ENCODE measurements around the gene LOXL1.

The LOXL1 gene

DNA sequence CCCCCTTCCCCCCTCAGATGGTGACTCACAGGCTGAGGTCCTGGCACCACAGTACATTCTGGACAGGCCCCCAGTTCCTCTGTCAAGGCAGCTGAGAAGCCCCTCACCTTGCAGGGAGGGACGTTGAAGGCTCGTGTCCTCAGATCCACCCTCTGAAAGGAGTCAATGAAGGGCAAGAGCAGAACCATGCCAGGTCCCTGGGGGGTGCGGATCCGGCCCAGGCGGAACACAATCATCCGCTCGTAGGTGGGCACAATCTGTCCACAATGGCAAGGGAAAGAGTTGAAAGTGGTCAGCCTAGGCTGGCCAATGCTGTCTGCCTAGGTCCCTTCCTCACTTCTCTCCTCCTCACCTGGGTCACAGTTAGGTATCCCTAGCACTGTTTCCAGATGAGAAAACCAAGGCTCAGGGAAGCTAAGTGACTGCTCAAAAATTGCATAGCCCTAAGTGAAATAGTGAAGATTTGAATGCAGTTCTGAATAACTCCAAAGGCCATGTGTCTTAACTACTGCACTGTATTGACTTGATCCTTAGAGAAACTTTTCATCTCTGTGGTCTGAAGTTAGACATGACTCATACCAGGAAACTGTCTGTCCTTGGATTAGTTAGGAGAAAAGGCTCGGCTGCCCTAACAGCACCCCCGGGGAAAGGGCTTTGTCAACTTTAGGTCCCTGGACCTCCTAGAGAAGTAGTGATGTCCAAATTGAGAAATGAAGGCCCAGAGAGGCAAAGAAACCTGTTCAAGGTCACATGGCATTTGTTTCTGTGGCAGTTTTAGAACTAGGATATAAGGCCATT lies 62.9 kb downstream of the LOXL1 start:
- H3K27ac ChIP-seq: no peak overlapping the region
- H3K9ac ChIP-seq: no peak overlapping the region
- H3K4me2 ChIP-seq: no peak overlapping the region

DNA sequence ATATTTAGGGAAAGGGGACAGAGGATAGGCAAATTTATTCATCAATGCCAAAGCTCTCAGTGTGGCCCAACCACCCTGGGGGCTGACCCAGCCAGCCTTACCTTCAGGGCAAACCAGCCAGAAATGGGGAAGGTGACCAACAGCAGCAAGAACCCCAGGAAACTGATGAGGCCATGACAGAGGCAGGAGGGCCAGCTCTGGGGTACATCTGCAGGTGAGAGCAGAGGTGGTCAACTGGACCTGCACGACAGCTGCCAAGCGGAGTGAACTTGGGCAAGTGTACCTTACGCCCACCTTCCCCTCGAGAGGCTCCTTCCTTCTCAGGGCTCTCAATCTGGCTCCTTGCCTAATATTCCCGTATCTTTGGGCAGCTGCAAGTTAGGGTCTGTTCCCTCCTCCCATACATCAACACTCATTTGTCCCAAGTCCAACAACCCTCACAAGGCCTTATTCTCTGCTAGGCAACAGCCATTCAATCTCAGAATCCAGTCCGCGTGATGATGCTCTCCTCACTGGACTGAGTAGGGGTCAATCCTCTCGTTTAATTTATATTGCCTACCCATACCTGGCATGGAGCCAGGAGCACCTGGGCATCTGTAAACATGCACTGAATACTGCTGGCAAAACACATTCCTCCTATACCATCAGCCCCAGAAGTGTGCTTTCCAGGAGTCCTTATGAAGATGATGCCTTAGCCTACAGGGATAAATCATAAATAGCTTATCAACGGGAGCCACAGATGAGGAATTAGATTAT lies 64.2 kb downstream of the LOXL1 start:
- Histone ChIP-seq H3K27me3 (no peaks in the 10 kb centered on the region), H3K4me2 (0 out of 2 replicates have a peak overlapping the region, but pooled peaks have one; percentile 96), H3K36me3 (no peaks in the 10 kb centered on the region), H3K9me3 (no peaks in the 10 kb centered on the region), H3K4me3 (no peak overlapping the region), H3K27ac (no peak overlapping the region), H3K9ac (no peak overlapping the region), H4K20me1 (peaks cover 5% of the 10 kb centered on the region), H3K4me1 (peaks cover 51% of the 10 kb centered on the region)
- TF ChIP-seq Cebpa-rat (IDR thresholded peaks at IDR 0.05): no peak

More for the DNA sequence above, 62.9 kb downstream of the LOXL1 start:
- no peak for TF ChIP-seq Cebpa-rat (IDR thresholded peaks at IDR 0.05)
- no peak overlapping the region for H3K4me3 ChIP-seq
- peaks cover 60% of the 10 kb centered on the region for H3K4me1 ChIP-seq
- no peaks in the 10 kb centered on the region for H3K27me3 ChIP-seq
- no peaks in the 10 kb centered on the region for H3K9me3 ChIP-seq
- no peaks in the 10 kb centered on the region for H3K36me3 ChIP-seq
- peaks cover 17% of the 10 kb centered on the region for H4K20me1 ChIP-seq

DNA sequence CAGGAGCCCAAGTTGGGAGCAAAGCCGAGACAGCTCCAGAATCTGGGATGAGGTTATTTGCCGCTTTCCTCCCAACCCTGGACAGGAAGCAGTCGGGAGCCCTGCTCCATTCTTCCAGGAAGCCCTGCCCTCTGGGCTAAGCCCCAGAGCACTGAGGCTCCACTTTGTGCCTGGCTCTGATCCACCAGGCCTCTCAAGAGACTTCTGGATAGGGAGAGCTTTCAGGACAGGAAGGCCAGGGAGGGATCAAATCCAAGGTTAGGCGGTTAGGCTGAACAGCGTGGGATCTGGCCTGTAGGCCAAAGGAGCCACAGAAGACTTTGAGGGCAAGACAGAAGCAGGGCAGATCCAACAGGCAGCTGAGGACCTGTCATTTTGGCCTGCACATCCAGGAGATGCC lies 65.0 kb downstream of the LOXL1 start:
- Histone ChIP-seq H3K27me3 (no peaks in the 10 kb centered on the region), H3K27ac (no peak overlapping the region), H3K4me1 (peaks cover 54% of the 10 kb centered on the region), H3K4me3 (peak overlapping the region; percentile 87), H3K9me3 (no peaks in the 10 kb centered on the region), H3K9ac (peak overlapping the region; percentile 83), H3K36me3 (no peaks in the 10 kb centered on the region), H3K4me2 (peak overlapping the region; percentile 96), H4K20me1 (peaks cover 1% of the 10 kb centered on the region; the same call in 1 of the 2 replicates)
- no peak for TF ChIP-seq Cebpa-rat (IDR thresholded peaks at IDR 0.05)

DNA sequence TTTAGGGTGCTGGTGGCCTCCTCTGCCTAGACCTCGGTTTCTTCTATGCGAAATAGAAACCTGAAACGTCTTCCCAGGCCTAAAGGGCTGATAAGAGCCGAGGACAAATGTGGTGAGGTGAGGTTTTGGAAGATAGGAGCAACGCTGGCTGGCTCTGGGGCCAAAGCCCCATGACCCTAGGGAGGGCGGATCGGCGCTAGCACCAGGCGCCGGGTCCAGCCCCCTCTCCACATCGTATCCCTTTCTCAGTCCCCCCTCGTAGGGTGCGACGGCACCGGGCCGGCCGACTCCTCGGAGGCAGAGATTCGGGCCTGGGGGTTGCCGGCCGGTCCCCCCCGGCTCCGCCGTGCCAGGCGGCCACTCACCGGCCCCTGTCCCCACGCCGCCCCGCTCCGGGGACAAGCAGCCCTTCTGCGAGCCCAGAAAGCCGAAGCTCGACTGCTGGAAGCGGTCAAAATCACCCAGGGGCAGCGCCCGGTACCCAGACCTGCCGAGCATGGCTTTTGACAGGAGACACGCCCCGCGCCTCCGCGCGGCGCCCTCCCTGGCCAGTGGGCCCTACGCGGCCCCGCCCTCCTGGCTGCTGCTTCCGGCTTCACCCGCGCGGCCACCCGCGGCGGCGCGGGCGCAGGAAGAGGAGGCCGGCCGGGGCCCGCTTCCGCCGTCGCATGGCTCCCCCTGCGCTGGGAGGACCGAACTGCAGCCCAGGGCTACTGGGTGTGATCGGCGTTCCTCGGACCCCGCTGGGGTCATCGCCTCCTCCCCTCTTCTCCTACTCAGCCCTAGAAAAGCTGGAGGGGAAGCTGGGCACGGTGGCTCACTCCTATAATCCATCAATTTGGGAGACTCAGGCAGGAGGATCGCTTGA lies 65.7 kb downstream of the LOXL1 start, which contains the start of gene STOML1:
Gene STOML1, minus strand, starts transcription at position 570 of the 868 bp plus-strand sequence. Its CDS starts 72 bp downstream, at position 498.
- Histone ChIP-seq H3K27me3 (no peaks in the 10 kb centered on the region), H4K20me1 (peaks cover 8% of the 10 kb centered on the region; the same call in 1 of the 2 replicates), H3K9ac (peak within 1 kb of the TSS; percentile 83), H3K4me2 (peak within 1 kb of the TSS; percentile 96), H3K36me3 (no peaks in the 10 kb centered on the region), H3K27ac (peak within 1 kb of the TSS; percentile 67), H3K9me3 (no peaks in the 10 kb centered on the region), H3K4me1 (peaks cover 61% of the 10 kb centered on the region), H3K4me3 (peak within 1 kb of the TSS; percentile 87)
- no peak for TF ChIP-seq Cebpa-rat (IDR thresholded peaks at IDR 0.05)

DNA sequence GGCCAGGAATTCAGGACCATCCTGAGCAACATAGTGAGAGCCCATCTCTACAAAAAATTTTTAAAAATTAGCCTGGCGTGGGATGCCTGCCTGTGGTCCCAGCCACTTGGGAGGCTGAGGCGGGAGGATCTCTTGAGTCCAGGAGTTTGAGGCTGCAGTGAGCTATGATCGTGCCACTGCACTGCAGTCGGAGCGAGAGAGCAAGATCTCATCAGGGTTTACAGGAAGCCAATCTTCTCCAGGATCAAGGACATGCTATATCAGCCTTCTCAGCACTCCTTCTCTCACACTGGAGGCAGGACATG lies 66.3 kb downstream of the LOXL1 start:
- Histone ChIP-seq H3K4me3 (peak overlapping the region; percentile 87), H3K27ac (peak overlapping the region; percentile 67; the same call in 1 of the 2 replicates), H3K9me3 (no peaks in the 10 kb centered on the region), H3K4me2 (peak overlapping the region; percentile 96), H3K9ac (peak overlapping the region; percentile 83; the same call in 1 of the 2 replicates), H3K27me3 (no peaks in the 10 kb centered on the region), H3K4me1 (peaks cover 65% of the 10 kb centered on the region), H4K20me1 (peaks cover 14% of the 10 kb centered on the region), H3K36me3 (no peaks in the 10 kb centered on the region; the same call in 1 of the 2 replicates)
- TF ChIP-seq Cebpa-rat (IDR thresholded peaks at IDR 0.05): no peak

DNA sequence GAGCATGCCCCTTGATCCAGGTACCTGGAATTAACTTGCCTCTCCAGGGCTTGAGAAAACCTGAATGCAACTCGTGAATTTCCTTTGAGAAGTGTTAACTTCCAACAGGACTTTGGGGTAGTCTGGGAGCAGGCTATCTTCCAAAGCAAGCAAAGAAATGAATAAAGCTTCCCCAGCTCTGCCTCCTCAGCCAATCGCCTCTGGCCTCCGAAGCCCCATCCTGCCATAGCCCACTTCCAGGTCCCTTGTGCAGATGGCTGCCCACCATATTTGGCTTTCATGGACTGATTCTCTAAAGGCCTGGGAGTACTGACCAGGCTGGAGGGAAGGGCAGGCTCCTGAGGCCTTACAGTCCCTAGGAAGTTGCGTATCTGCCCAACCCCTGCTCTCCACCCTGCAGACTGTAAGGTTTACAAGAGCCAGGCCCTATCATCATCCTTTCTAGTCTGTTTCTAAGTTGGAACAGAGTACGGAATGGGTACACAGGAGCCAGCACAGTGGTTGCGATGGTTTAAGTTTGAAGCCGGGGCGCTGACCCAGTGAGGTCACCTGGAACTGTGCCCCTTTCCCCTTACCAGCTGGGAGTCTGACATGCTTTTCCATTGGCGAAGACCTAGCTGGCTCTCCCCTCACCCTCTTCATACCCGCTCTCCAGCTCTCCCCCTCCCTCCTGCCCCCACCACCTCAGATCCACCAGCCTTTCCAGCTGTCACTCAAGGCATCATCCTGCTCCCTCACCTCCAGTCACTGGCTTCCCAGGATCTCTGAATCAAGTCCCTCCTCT lies 67.1 kb downstream of the LOXL1 start:
- H3K27ac ChIP-seq: no peak overlapping the region
- peak overlapping the region; percentile 88; the same call in 1 of the 2 replicates for H3K4me3 ChIP-seq
- H4K20me1 ChIP-seq: peaks cover 23% of the 10 kb centered on the region
- peaks cover 8% of the 10 kb centered on the region for H3K36me3 ChIP-seq
- H3K27me3 ChIP-seq: no peaks in the 10 kb centered on the region
- TF ChIP-seq Cebpa-rat (IDR thresholded peaks at IDR 0.05): no peak
- no peaks in the 10 kb centered on the region for H3K9me3 ChIP-seq
- H3K4me1 ChIP-seq: peaks cover 65% of the 10 kb centered on the region
- H3K9ac ChIP-seq: no peak overlapping the region
- H3K4me2 ChIP-seq: peak overlapping the region; percentile 97

DNA sequence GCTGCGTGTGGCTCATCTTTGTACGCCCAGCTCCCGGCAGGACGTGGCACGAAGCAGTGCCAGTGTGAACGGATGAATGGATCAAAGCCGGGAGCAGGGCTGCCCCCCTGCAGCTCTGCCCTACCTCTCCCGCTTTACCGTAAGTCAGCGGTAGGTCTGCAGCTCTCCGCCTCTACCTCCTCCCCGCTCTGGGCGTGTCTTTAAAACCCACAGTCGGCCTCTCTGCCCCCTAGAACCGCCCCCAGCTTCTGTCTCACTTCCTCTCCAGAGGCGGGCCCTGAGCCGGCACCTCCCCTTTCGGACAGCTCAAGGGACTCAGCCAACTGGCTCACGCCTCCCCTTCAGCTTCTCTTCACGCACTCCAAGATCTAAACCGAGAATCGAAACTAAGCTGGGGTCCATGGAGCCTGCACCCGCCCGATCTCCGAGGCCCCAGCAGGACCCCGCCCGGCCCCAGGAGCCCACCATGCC lies 68.2 kb downstream of the LOXL1 start, which contains the start of gene PML:
Gene PML, plus strand, starts transcription at position 304 of the 471 bp plus-strand sequence. Its CDS starts 97 bp downstream, at position 401.
- Histone ChIP-seq H3K27me3 (no peaks in the 10 kb centered on the region), H4K20me1 (peaks cover 33% of the 10 kb centered on the region), H3K4me3 (peak within 1 kb of the TSS; percentile 88), H3K36me3 (peaks cover 16% of the 10 kb centered on the region), H3K4me1 (peaks cover 75% of the 10 kb centered on the region), H3K9me3 (no peaks in the 10 kb centered on the region), H3K9ac (peak within 1 kb of the TSS; percentile 86), H3K27ac (peak within 1 kb of the TSS; percentile 87), H3K4me2 (peak within 1 kb of the TSS; percentile 97)
- no peak for TF ChIP-seq Cebpa-rat (IDR thresholded peaks at IDR 0.05)

DNA sequence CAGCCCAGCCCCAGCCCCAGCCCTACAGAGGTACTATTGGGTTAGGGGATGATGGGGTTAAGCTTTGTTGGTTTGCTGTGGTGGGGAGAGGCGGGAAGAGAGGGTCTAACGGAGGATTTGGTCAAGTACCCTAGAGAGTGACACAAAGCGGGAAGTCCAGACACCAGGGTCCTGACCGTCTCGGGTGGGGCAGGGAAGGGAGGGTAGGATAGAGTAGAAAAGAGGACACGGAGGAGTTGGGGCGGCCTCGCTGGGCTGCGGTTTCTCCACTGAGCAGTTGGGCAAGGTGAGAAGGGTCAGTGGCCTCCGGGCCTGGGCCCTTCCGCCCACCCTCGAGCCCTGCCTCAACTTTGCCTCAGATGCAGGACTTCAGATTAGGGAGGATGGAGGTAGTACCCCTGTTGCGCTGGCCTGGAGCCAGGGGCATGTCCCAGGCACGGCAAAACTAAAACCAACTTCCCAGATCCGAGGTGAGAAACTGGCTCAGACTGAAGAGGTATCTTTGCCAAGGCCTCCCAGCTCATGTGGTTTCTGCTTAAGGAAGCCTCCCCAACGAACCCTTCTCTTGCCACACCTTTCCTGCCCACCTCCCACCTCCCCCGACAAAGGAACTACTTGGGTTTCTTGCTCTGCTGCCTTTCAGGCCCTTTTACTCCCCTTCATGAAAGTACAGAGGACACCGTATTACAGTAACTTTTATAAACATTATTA lies 68.8 kb downstream of the LOXL1 start:
- Histone ChIP-seq H3K36me3 (peaks cover 20% of the 10 kb centered on the region), H3K4me1 (peaks cover 81% of the 10 kb centered on the region), H3K9me3 (no peaks in the 10 kb centered on the region), H3K27me3 (no peaks in the 10 kb centered on the region), H4K20me1 (peaks cover 39% of the 10 kb centered on the region), H3K4me3 (peak overlapping the region; percentile 88), H3K4me2 (peak overlapping the region; percentile 97), H3K27ac (peak overlapping the region; percentile 87), H3K9ac (peak overlapping the region; percentile 86)
- TF ChIP-seq Cebpa-rat (IDR thresholded peaks at IDR 0.05): no peak
